ENCODE measurements around the gene PICK1.

The PICK1 gene

DNA sequence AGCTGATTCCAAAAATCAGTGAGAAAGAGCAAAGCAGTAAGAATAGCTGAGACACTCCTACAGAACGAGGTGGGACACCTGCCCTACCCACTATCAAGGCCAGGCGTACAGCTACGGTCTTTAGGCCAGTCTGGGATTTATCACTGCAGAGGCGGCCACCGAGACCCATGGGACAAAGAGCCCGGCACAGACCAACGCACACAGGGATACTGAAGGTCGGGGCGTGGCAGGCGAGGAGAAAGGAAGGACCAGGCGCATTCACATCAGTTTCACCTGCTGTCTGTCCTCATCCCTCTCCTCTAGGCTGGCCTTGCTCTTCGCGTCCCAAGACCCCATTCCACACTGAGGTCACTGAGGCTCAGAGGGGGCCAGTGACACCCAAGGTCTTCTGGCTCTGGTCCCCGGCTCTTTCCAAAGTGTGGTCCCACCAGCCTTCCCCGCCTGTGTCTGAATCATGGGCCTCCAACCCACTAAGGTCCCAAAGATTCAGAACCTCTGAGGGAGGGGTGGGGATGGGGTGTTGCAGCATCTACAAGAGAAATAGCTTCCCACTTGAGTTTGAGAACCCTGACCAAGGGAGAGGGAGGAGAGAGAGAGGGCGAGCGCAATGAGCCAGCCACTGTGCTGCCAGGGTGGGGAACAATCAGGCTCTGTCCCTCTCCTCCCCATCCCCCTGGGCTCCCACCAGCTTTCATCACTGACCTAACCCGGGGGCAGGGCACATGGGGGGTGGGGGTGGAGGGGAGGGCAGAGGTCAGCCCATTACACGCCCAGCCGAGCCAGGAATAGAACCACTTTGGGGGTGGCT, 7.2 kb upstream of the PICK1 start:
- DNase-seq (ENCODE audit: low read depth in 2 of 2) = no peak

GRCh38 chr22:38050720-38051119, 6.5 kb upstream of the PICK1 start:
- no peak for DNase-seq (ENCODE audit: low read depth in 2 of 2)

GRCh38 chr22:38051261-38051660, 5.9 kb upstream of the PICK1 start:
- no peak for DNase-seq (ENCODE audit: low read depth in 2 of 2)

DNA sequence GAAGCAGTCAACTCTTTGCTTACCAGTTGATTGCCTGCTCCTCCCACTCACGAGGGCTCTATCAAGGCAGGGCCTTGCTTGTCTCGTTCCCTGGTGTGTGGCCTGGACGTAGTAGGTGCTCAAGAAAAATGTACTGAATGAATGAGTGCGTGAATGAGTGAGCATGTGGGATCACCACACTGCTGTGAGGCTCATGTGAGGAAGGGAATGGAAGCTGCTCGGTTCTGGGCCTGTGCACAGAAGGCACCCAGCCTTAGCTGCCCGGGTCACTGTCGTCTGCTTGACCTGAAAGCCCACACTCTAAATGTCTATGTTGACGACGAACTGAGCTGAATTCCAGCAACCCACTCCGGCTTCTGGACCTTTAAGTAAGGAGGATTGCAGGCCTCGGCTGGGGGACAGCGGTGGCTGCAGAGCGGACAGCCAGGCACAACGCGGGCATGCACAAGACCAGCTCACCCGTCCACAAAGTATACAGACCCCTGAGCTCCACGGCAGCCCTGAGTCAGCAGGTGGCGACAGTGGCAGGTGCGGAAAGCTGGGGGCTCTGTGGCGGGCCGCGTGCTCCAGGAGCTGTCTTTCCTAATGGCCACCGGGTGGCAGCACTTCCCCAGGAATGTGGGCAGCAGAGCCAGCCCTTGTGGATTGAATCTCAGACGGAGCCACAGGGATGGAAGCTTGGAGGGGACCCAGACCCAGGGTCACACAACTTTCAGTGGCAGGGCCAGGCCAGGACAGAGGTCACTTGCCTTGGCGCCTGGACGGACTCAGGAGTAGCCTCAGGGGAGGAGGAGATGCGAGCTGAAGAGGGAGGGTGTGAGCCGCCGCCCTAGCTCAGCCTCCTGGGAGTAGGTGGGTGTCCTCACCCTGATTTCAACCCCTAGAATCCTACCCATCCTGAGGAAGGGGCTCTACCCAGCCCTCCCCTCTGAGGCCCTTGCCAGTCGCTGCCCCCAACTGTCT, 5.0 kb upstream of the PICK1 start:
- peak; percentile 64 to 65 for DNase-seq (ENCODE audit: low read depth in 2 of 2)

GRCh38 chr22:38062791-38063190, 5.6 kb downstream of the PICK1 start:
- DNase-seq (ENCODE audit: low read depth in 2 of 2) = no peak

- no peak for DNase-seq (ENCODE audit: low read depth in 2 of 2)
These were observed 8.3 kb downstream of the PICK1 start for GRCh38 chr22:38065539-38065938.

- no peak for DNase-seq (ENCODE audit: low read depth in 2 of 2)
These were observed 9.3 kb downstream of the PICK1 start for GRCh38 chr22:38066381-38067027.

DNA sequence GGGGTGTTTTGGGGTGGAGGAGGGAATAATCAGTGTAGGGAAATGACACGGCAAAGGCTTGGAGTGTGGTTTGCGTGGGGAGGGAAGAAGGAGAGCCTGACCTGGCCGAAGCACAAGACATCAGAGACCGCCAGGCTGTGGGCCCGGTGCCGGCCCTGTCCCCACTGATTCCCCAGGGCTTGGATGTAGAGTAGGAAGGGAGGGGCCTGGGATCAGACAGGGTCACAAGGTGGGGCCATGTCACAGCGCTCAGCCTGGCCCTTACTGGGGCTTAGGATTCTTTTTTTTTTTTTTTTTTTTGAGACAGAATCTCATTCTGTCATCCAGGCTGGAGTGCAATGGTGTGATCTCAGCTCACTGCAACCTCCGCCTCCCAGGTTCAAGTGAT, 9.8 kb downstream of the PICK1 start:
- no peak for DNase-seq (ENCODE audit: low read depth in 2 of 2)

- DNase-seq (ENCODE audit: low read depth in 2 of 2) = no peak
These were observed 10.7 kb downstream of the PICK1 start for GRCh38 chr22:38067761-38068360.

DNA sequence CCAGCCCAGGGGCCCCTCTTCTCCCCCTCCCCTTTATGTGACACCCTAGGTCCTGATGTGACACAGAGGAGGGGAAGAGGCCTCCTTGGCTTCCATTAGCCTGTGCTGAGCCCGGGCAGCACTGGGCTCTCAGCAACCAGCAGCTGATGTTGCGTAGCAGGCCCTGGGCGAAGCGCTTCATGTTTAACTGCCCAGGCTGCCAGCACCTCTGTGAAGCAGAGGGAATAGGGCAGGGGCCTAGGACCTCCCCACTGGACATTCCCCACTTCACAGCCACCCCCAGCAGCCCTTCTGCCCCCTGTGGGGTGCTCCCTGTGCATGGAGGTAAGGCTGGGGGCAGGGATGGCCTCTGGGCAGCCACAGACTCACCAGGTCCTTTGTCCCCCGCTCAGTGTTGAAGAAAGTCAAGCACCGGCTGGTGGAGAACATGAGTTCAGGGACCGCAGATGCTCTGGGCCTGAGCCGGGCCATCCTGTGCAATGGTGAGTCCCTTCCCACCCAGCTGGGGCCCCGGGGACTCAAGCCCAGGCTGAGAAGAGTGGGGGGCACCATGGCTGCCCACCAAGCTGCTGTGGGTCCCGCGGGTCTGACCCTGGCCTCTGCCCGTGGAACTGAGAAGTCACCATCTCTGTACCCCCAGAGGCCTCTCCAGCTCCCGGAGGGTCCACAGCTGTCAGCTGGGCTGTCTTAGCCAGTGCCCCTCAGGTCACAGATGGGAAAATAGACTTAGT, 11.6 kb downstream of the PICK1 start:
- DNase-seq (ENCODE audit: low read depth in 2 of 2) = no peak

DNA sequence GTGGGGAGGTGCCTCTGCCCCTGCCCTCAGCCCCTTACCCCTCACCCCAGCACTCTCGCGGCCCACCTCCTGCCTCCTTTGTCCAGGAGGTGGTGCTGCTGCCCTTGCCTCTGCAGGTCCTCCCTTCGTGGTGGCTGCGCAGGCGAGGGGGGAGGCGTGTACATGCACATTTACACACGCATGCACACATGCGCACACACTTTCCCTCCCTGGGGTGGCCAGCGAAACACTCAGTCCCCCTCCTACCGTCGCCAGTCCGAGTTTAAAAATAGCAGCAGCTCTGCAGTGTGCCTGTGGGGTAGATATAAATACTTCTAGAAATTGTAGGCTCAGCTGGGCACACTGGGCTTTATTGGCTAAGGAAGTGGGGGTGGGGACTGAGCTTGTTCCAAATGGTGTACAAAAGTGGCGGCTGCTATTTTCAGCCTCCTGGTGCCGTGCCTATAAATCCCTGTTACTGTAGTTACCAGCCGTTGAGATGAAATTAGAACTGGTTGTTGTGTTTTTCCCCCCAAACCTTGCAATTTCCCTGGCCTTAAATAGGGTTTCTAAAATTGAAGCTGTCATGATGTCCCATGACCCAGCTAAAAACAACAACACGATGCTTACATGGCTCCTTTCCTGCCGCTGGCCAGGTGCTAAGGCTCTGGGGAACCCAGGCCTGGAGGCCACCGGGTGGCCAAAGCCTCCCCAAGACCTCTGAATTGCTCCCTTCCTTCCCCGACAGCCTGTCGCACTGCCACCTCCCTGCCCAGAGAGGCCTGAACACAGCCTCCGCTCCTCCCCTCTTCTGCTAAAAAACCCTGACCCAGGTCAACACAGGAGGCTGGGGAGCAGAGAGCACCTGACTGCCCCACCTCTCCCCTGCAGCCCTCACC, 12.4 kb downstream of the PICK1 start:
- DNase-seq (ENCODE audit: low read depth in 2 of 2) = no peak

- no peak for DNase-seq (ENCODE audit: low read depth in 2 of 2)
These were observed 13.2 kb downstream of the PICK1 start for GRCh38 chr22:38070250-38070921.

DNA sequence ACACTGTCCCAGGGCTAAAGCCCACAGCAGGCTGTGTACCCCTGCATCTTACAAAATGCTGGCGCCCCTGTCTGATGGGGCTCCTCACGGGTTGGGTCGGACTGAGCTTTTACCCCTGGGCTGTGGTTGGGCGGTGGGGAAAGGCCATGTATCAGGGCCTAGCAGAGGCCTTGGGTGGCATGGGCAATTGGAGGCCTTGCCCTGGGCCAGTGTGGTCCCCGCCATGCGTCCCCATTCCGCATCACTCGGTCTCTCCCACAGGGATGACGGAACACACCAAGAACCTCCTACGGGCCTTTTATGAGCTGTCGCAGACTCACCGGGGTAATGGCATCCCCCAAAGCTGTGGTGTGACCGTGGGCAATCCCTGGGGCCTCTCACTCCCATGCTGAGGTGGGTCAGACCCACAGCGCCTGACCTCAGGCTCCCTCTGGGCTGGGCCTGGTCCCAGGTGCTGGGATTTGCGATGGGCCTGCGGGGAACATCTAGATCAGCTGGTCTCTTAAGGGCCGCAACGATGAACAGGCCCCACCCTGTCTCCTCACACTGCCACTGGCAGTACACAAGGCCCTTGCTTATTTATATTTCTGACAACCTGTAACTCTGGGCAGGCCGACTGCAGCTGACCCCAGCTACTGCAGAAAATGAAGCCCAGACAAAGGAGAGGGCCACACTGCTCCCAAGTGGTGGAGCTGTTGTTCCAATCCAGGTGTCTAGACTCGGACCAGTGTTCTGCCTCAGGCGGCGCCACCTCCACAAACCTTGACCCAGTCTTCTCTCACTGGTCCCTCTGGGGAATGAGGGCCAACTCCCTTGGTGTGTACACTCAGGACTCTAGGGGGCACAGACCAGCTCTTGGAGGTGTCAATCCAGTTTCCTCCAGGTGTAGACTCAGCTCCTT, 14.5 kb downstream of the PICK1 start:
- no peak for DNase-seq (ENCODE audit: low read depth in 2 of 2)

- DNase-seq (ENCODE audit: low read depth in 2 of 2) = no peak
These were observed 15.3 kb downstream of the PICK1 start for GRCh38 chr22:38072322-38073149.

GRCh38 chr22:38073150-38074130, 16.2 kb downstream of the PICK1 start:
- DNase-seq (ENCODE audit: low read depth in 2 of 2) = no peak

Data from activated CD4-positive, alpha-beta T cell treated with anti-CD3 and anti-CD28 coated beads for 24 hours (primary cell).